Lower leg skin (tissue), 3 donors: ENCODE results near the gene KCTD21.

Experiments used
- CTCF ChIP-seq, 3 donors: fragments of 450-650 bp; IDR thresholded peaks; one replicate each; pipeline ENCODE4 v1.5.1; 2016; ENCODE audit warnings: antibody characterized with exemption in 3 of 3, mild to moderate bottlenecking in 3 of 3, moderate library complexity in 2 of 3
- POLR2A ChIP-seq, 2 donors: fragments of 450-650 bp; IDR thresholded peaks; one replicate each; pipeline ENCODE4 v1.6.1; 2016 to 2017; ENCODE audit warnings: antibody characterized with exemption in 2 of 2, mild to moderate bottlenecking in 1 of 2, moderate library complexity in 1 of 2

- TF ChIP-seq CTCF (IDR thresholded peaks at IDR 0.05) (no peak), POLR2A (IDR thresholded peaks at IDR 0.05) (no peak)
These were observed 19.6 kb downstream of the KCTD21 start for GRCh38 chr11:78168539-78169477.
